Type B pancreatic cell (in vitro differentiated cells): ENCODE data around the gene TMEM59. TPM values are rescaled to one million over a fixed set of nuclear protein-coding genes. Genes with fewer than 3 reads are reported as not detected.

Experiments used
- DNase-seq: peaks from one replicate; pipeline ENCODE4 v3.0.0; 2021; ENCODE audit warnings: mixed read lengths; ENCODE audit not compliant: unreplicated experiment; ENCODE audit errors: extremely low spot score
- H3K27ac Mint-ChIP-seq: 2 replicates; pipeline ENCODE4 v1.8.0; 2021; ENCODE audit warnings: mild to moderate bottlenecking, mixed read lengths
- H3K27me3 Mint-ChIP-seq: 2 replicates; pipeline ENCODE4 v1.8.0; 2021; ENCODE audit warnings: mixed read lengths
- H3K36me3 Mint-ChIP-seq: 2 replicates; pipeline ENCODE4 v1.8.0; 2021; ENCODE audit warnings: mixed read lengths
- H3K4me1 Mint-ChIP-seq: one replicate; pipeline ENCODE4 v1.8.0; 2021; ENCODE audit warnings: mixed read lengths; ENCODE audit not compliant: unreplicated experiment
- H3K4me3 Mint-ChIP-seq: 2 replicates; pipeline ENCODE4 v1.8.0; 2021; ENCODE audit warnings: mild to moderate bottlenecking, mixed read lengths
- H3K9me3 Mint-ChIP-seq: 2 replicates; pipeline ENCODE4 v1.8.0; 2021; ENCODE audit warnings: mixed read lengths
- CTCF ChIP-seq: fragments of 200-600 bp; sonication (generic); conservative IDR thresholded peaks from 2 replicates; pipeline ENCODE4 v1.5.0; 2021; ENCODE audit warnings: antibody characterized with exemption, mild to moderate bottlenecking
- microRNA-seq: library from miRNA; unstranded; fragments of <30 nt; microRNA quantifications from one replicate; pipeline ENCODE4, GENCODE V29; 2020
- total RNA-seq: library from RNA; stranded (reverse); gene quantifications from 2 replicates; pipeline ENCODE4 v1.2.1, GENCODE V29; 2021; ENCODE audit warnings: low replicate concordance

The TMEM59 gene
- total RNA-seq, 1 donor from 2014 or later: 283 TPM

- Mint-ChIP-seq H3K36me3 (no peaks in the 10 kb centered on the region), H3K4me1 (peaks cover 21% of the 10 kb centered on the region), H3K27me3 (no peaks in the 10 kb centered on the region), H3K27ac (peak overlapping the region; percentile 81), H3K4me3 (peak overlapping the region; percentile 78), H3K9me3 (no peaks in the 10 kb centered on the region)
- no peak for TF ChIP-seq CTCF
- no peak for DNase-seq
These were observed 70.8 kb downstream of the TMEM59 start for GRCh38 chr1:53982034-53982762.

- H3K9me3 Mint-ChIP-seq: no peaks in the 10 kb centered on the region
- H3K27me3 Mint-ChIP-seq: no peaks in the 10 kb centered on the region
- H3K27ac Mint-ChIP-seq: no peak overlapping the region
These were observed 71.8 kb downstream of the TMEM59 start for GRCh38 chr1:53981220-53981619.

GRCh38 chr1:53979712-53980450 lies 73.1 kb downstream of the TMEM59 start:
- no peaks in the 10 kb centered on the region for H3K36me3 Mint-ChIP-seq

More at GRCh38 chr1:53981220-53981619, 71.8 kb downstream of the TMEM59 start:
- H3K4me1 Mint-ChIP-seq: peaks cover 21% of the 10 kb centered on the region
- H3K36me3 Mint-ChIP-seq: no peaks in the 10 kb centered on the region
- no peak for DNase-seq
- no peak overlapping the region for H3K4me3 Mint-ChIP-seq
- TF ChIP-seq CTCF: no peak

More at GRCh38 chr1:53979712-53980450, 73.1 kb downstream of the TMEM59 start:
- H3K27ac Mint-ChIP-seq: no peak overlapping the region
- DNase-seq: no peak
- H3K4me1 Mint-ChIP-seq: peaks cover 21% of the 10 kb centered on the region
- no peak for TF ChIP-seq CTCF
- no peaks in the 10 kb centered on the region for H3K27me3 Mint-ChIP-seq
- no peak overlapping the region for H3K4me3 Mint-ChIP-seq
- H3K9me3 Mint-ChIP-seq: no peaks in the 10 kb centered on the region

Small RNAs within 50 kb of the gene (microRNA-seq; reads per million reads assigned to microRNA genes)
- gene MIR4781: 5.2 reads per million, percentile 19 among the genes with 10 or more reads in this experiment

Other genes starting within 250 kb of the TMEM59 start
- 19.7 and 29.5 TPM in 2 replicates for gene NDC1, start 214.9 kb downstream of the TMEM59 start, total RNA-seq
- 30.2 and 31.6 TPM in 2 replicates for gene YIPF1, start 163.4 kb downstream of the TMEM59 start, total RNA-seq
- 4.1 and 6.0 TPM in 2 replicates for gene DIO1, start 159.0 kb downstream of the TMEM59 start, total RNA-seq
- 21.2 and 41.2 TPM in 2 replicates for gene IFT25, start 107.5 kb downstream of the TMEM59 start, total RNA-seq
- gene LRRC42, start 106.9 kb downstream of the TMEM59 start, total RNA-seq: 50.1 and 52.9 TPM in 2 replicates
- 1.3 and 1.5 TPM in 2 replicates for gene LDLRAD1, start 35.0 kb downstream of the TMEM59 start, total RNA-seq
- gene TCEANC2, start 404 bp upstream of the TMEM59 start, total RNA-seq: 5.5 and 7.6 TPM in 2 replicates
- gene CDCP2, start 99.8 kb upstream of the TMEM59 start, total RNA-seq: not detected in 2 replicates
- 10.3 and 10.9 TPM in 2 replicates for gene CYB5RL, start 146.8 kb upstream of the TMEM59 start, total RNA-seq
- gene MRPL37, start 147.0 kb upstream of the TMEM59 start, total RNA-seq: 77.9 and 78.4 TPM in 2 replicates